Measurements from ENCODE around the gene BMF.

- no peak for TF ChIP-seq POLR2A (IDR thresholded peaks at IDR 0.05; ENCODE audit: low read depth, low read length)
- TF ChIP-seq POLR2AphosphoS5 (IDR thresholded peaks at IDR 0.05; ENCODE audit: low read depth, low read length), result no peak
Measured at GRCh38 chr15:40134885-40135284, 26.2 kb upstream of the BMF start.

All from GM12892 (cell line).